ENCODE results near the gene SLCO4C1. TPM values are rescaled to one million over a fixed set of nuclear protein-coding genes. Genes with fewer than 3 reads are reported as not detected.
"Not testable (repeated sequence)": the region's sequence is repeated elsewhere in the genome, so short reads cannot be mapped to it uniquely, and the experiment has no call there.

The SLCO4C1 gene, protein sequence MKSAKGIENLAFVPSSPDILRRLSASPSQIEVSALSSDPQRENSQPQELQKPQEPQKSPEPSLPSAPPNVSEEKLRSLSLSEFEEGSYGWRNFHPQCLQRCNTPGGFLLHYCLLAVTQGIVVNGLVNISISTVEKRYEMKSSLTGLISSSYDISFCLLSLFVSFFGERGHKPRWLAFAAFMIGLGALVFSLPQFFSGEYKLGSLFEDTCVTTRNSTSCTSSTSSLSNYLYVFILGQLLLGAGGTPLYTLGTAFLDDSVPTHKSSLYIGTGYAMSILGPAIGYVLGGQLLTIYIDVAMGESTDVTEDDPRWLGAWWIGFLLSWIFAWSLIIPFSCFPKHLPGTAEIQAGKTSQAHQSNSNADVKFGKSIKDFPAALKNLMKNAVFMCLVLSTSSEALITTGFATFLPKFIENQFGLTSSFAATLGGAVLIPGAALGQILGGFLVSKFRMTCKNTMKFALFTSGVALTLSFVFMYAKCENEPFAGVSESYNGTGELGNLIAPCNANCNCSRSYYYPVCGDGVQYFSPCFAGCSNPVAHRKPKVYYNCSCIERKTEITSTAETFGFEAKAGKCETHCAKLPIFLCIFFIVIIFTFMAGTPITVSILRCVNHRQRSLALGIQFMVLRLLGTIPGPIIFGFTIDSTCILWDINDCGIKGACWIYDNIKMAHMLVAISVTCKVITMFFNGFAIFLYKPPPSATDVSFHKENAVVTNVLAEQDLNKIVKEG
- total RNA-seq, result 1 to 10 TPM in 1 of 5 donors, under 1 TPM in 4; 0.12 to 1.4 (median 0.43) TPM
- 4.3 TPM for total RNA-seq (2013)
- 0.14 to 3.2 (median 1.0) reads per million in 29 experiments for total RNA-seq

DNA sequence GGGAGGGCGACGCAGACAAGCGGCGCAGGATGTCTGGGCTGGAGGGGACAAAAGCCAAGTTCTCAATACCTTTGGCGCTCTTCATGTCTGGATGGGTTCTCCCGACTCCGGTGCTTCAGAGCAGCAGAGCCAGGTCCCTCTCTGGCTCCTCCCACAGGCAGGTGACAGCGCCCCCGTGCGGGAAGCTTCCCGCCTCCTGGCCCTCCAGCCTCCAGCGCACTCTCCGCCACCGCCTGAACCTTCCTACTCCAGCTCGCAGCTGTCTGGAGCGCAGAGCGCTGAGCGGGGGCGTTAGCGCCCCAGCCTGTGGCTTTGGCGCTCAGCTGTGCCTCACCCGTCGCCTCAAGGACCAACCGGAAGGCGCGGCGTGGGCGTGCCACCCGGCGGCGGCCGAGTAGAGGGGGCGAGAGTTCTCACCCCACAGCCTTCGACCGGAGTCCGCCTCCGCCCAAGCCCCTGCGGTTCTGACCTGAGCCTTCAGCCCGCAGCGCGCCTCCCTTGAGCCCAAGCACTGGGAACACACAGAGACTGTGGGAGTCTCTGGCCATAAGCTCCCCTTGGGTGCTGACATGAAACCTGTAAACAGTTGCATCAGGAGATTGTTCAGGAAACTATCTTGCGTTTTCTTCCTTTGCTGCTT is at the start of gene SLCO4C1:
Gene SLCO4C1, minus strand, starts transcription at position 107 of the 640 bp plus-strand sequence. Its CDS starts 22 bp downstream, at position 85.
- Histone ChIP-seq H3K9me3 (no peaks in the 10 kb centered on the region), H3K36me3 (ENCODE audit: control insufficient read depth in 2 of 2, extremely low read depth in 1 of 2, insufficient read depth in 1 of 2, low read length in 1 of 2) (no peaks in the 10 kb centered on the region), H3K4me3 (ENCODE audit: control insufficient read depth in 1 of 2, extremely low read depth in 1 of 2, low read length in 1 of 2) (peak within 1 kb of the TSS; percentile 71), H3K4me1 (ENCODE audit: control insufficient read depth in 1 of 2, extremely low read depth in 1 of 2, insufficient read depth in 2 of 2, low read length in 2 of 2) (peaks cover 5 to 17% of the 10 kb centered on the region in 2 experiments), H3K27me3 (replicated peaks in 1 of 2; ENCODE audit: control insufficient read depth in 2 of 2, extremely low read depth in 1 of 2, insufficient read depth in 2 of 2, low read length in 1 of 2) (peaks cover 0 to 2% of the 10 kb centered on the region in 2 experiments), H3K27ac (ENCODE audit: low read length) (peak within 1 kb of the TSS; percentile 63)
- Mint-ChIP-seq H3K4me1 (peaks cover 20 to 27% (median 21%) of the 10 kb centered on the region in 3 donors), H3K27me3 (peaks cover 0 to 3% of the 10 kb centered on the region in 2 donors), H3K9me3 (no peaks in the 10 kb centered on the region), H3K27ac (peak within 1 kb of the TSS; percentile 39 to 72), H3K4me3 (peak within 1 kb of the TSS; percentile 79 to 87 (median 83)), H3K36me3 (no peaks in the 10 kb centered on the region)
- ChIA-PET POLR2A (interaction anchor here in 1 of 2 donors (0.6 to 0.8 kb wide), 2 partner anchors 16 to 22 kb away, joined by 3 read pairs; no protein-coding TSS in a partner anchor), CTCF (interaction anchor here in 1 of 2 donors (0.6 to 1.5 kb wide), 3 partner anchors 8 to 188 kb away, joined by 3 to 4 read pairs (median 4); no protein-coding TSS in a partner anchor)
- under 1% methylated on average over 42 of the region's 42 CpGs for WGBS (ENCODE audit: insufficient coverage)
- DNase-seq, result peak; percentile 44 to 83 (median 62)
- peak; percentile 81 to 92 (median 85) for ATAC-seq (replicated peaks in 1 of 4)

DNA sequence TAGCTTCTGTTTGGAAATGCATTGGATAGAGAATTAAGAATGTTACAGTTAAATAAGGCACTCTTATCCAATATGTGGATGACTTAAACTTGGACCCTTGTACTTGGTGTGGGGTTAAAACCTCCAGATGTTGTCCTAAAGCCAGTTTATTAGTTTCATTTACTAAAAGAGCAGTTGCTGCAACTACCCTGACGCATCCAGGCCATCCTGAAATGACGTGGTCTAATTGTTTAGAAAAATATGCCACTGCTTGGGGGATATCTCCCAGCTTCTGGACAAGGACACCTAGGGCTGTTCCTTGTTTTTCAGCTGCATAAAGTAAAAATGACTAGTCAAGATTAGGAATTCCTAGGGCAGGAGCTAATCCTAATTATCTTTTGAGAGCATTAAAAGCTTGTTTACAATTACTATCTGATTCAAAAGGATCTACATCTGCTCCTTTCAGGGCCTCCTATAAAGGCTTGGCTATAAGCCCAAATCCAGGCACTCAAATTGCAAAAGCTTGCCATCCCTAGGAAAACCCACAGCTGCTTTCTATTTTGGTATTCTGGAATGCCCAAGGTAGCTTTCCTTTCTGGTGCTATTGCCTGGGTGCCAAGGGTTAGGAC is 45.7 kb upstream of the SLCO4C1 start:
- Histone ChIP-seq H3K4me3 (ENCODE audit: control insufficient read depth in 1 of 2, extremely low read depth in 1 of 2, low read length in 1 of 2) (no peak overlapping the region), H3K27me3 (replicated peaks in 1 of 2; ENCODE audit: control insufficient read depth in 2 of 2, extremely low read depth in 1 of 2, insufficient read depth in 2 of 2, low read length in 1 of 2) (no peaks in the 10 kb centered on the region), H3K27ac (ENCODE audit: low read length) (no peak overlapping the region), H3K4me1 (ENCODE audit: control insufficient read depth in 1 of 2, extremely low read depth in 1 of 2, insufficient read depth in 2 of 2, low read length in 2 of 2) (no peaks in the 10 kb centered on the region), H3K36me3 (ENCODE audit: control insufficient read depth in 2 of 2, extremely low read depth in 1 of 2, insufficient read depth in 1 of 2, low read length in 1 of 2) (no peaks in the 10 kb centered on the region), H3K9me3 (no peaks in the 10 kb centered on the region)
- Mint-ChIP-seq H3K4me1 (no peaks in the 10 kb centered on the region), H3K27me3 (peaks cover 0 to 3% of the 10 kb centered on the region in 2 donors), H3K9me3 (no peaks in the 10 kb centered on the region), H3K4me3 (no peak overlapping the region), H3K36me3 (no peaks in the 10 kb centered on the region), H3K27ac (no peak overlapping the region)
- ATAC-seq (replicated peaks in 1 of 4), result no peak
- POLR2A ChIA-PET, result interaction anchor here in 1 of 2 donors (0.9 kb wide), 1 partner anchor 9 kb away, joined by 4 read pairs; no protein-coding TSS in a partner anchor
- CTCF ChIA-PET, result no interaction called here
- WGBS (ENCODE audit: insufficient coverage), result 86% methylated on average over 1 of the region's 2 CpGs
- DNase-seq, result no peak

DNA sequence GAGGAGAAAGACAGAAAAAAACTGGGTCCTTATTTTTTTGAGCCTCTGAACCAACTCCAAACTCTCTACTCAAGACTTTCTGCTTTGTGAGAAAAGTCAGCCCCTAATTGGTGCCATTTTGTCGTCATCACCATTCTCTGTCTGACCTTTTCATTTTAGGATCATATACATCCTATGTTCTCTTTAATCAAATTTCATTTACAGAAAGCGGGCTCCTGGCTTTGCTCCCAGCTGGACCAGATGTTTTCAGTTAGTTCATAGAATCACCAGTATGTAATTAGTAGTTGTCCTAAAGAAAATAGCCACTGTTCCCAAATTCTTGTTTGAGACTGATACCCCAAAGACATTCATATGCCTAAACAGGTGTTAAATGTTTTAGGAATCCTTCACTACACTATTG is 28.6 kb upstream of the SLCO4C1 start:
- peaks cover 5% of the 10 kb centered on the region in 2 donors for H3K27me3 Mint-ChIP-seq

DNA sequence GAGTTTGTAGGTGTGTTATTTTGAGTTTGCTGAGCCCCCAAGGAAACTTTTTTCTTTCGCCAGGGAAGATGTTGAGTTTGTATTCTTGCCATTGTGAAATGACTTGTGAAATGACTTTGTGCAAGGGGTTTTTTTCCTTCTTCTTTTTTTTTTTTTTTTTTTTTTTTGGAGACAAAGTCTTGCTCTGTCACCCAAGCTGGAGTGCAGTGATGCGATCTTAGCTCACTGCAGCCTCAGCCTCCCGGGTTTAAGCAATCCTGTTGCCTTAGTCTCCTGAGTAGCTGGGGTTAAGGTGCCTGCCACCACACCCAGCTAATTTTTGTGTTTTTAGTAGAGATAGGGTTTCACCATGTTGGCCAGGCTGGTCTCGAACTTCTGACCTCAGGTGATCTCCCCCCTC is 22.7 kb upstream of the SLCO4C1 start:
- POLR2A ChIA-PET; H3K9me3 ChIP-seq; H3K4me3 Mint-ChIP-seq; H3K36me3 Mint-ChIP-seq; H3K27ac Mint-ChIP-seq; H3K4me1 ChIP-seq (ENCODE audit: control insufficient read depth in 1 of 2, extremely low read depth in 1 of 2, insufficient read depth in 2 of 2, low read length in 2 of 2); H3K9me3 Mint-ChIP-seq; H3K36me3 ChIP-seq (ENCODE audit: control insufficient read depth in 2 of 2, extremely low read depth in 1 of 2, insufficient read depth in 1 of 2, low read length in 1 of 2); H3K27ac ChIP-seq (ENCODE audit: low read length); H3K27me3 Mint-ChIP-seq; H3K27me3 ChIP-seq (replicated peaks in 1 of 2; ENCODE audit: control insufficient read depth in 2 of 2, extremely low read depth in 1 of 2, insufficient read depth in 2 of 2, low read length in 1 of 2); H3K4me3 ChIP-seq (ENCODE audit: control insufficient read depth in 1 of 2, extremely low read depth in 1 of 2, low read length in 1 of 2); DNase-seq; ATAC-seq (replicated peaks in 1 of 4); H3K4me1 Mint-ChIP-seq: not testable (repeated sequence)
- no CpG with 5 or more reads among the region's 4 CpGs for WGBS (ENCODE audit: insufficient coverage)
- CTCF ChIA-PET, result interaction anchor here in 1 of 2 donors (0.7 kb wide), 1 partner anchor 11 kb away, joined by 3 read pairs; no protein-coding TSS in a partner anchor

More for the DNA sequence above, 28.6 kb upstream of the SLCO4C1 start:
- ChIA-PET CTCF (no interaction called here), POLR2A (no interaction called here)
- Mint-ChIP-seq H3K27ac (no peak overlapping the region), H3K4me1 (no peaks in the 10 kb centered on the region), H3K36me3 (no peaks in the 10 kb centered on the region), H3K4me3 (no peak overlapping the region), H3K9me3 (no peaks in the 10 kb centered on the region)
- no peak overlapping the region for H3K4me3 ChIP-seq (ENCODE audit: control insufficient read depth in 1 of 2, extremely low read depth in 1 of 2, low read length in 1 of 2)
- no peaks in the 10 kb centered on the region for H3K4me1 ChIP-seq (ENCODE audit: control insufficient read depth in 1 of 2, extremely low read depth in 1 of 2, insufficient read depth in 2 of 2, low read length in 2 of 2)
- H3K27me3 ChIP-seq (replicated peaks in 1 of 2; ENCODE audit: control insufficient read depth in 2 of 2, extremely low read depth in 1 of 2, insufficient read depth in 2 of 2, low read length in 1 of 2), result peaks cover 0 to 3% of the 10 kb centered on the region in 2 experiments
- no peak overlapping the region for H3K27ac ChIP-seq (ENCODE audit: low read length)
- no CpG with 5 or more reads among the region's 2 CpGs for WGBS (ENCODE audit: insufficient coverage)
- DNase-seq (no peak), ATAC-seq (replicated peaks in 1 of 4) (no peak)
- no peaks in the 10 kb centered on the region for H3K36me3 ChIP-seq (ENCODE audit: control insufficient read depth in 2 of 2, extremely low read depth in 1 of 2, insufficient read depth in 1 of 2, low read length in 1 of 2)
- H3K9me3 ChIP-seq, result no peaks in the 10 kb centered on the region

DNA sequence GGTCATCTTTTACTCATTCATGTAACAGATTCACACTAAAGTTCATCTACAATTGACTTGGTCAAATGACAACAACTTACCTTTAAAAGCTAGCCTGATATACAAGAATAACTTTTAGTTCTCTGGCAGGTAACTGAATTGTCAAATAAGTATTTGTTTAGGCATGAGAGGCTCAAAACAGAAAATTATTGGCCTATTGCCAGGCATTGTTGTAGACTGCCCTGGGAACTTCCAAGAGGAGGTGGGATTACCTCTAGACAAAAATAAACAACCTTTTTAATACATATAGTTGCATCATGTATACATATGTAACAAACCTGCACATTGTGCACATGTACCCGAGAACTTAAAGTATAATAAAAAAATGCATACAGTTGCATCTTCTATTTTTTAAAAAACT is 18.2 kb upstream of the SLCO4C1 start:
- Histone ChIP-seq H3K27ac (ENCODE audit: low read length) (no peak overlapping the region), H3K27me3 (replicated peaks in 1 of 2; ENCODE audit: control insufficient read depth in 2 of 2, extremely low read depth in 1 of 2, insufficient read depth in 2 of 2, low read length in 1 of 2) (no peaks in the 10 kb centered on the region), H3K36me3 (ENCODE audit: control insufficient read depth in 2 of 2, extremely low read depth in 1 of 2, insufficient read depth in 1 of 2, low read length in 1 of 2) (no peaks in the 10 kb centered on the region), H3K4me3 (ENCODE audit: control insufficient read depth in 1 of 2, extremely low read depth in 1 of 2, low read length in 1 of 2) (no peak overlapping the region), H3K9me3 (no peaks in the 10 kb centered on the region), H3K4me1 (ENCODE audit: control insufficient read depth in 1 of 2, extremely low read depth in 1 of 2, insufficient read depth in 2 of 2, low read length in 2 of 2) (no peaks in the 10 kb centered on the region)
- POLR2A ChIA-PET, result no interaction called here
- Mint-ChIP-seq H3K9me3 (no peaks in the 10 kb centered on the region), H3K27ac (no peak overlapping the region), H3K4me3 (no peak overlapping the region), H3K27me3 (no peaks in the 10 kb centered on the region), H3K4me1 (no peaks in the 10 kb centered on the region), H3K36me3 (no peaks in the 10 kb centered on the region)
- DNase-seq (no peak), ATAC-seq (replicated peaks in 1 of 4) (no peak)
- CTCF ChIA-PET, result interaction anchor here in 1 of 2 donors (0.6 kb wide), 1 partner anchor 93 kb away, joined by 4 read pairs; no protein-coding TSS in a partner anchor
- no CpG with 5 or more reads among the region's 1 CpG for WGBS (ENCODE audit: insufficient coverage)

DNA sequence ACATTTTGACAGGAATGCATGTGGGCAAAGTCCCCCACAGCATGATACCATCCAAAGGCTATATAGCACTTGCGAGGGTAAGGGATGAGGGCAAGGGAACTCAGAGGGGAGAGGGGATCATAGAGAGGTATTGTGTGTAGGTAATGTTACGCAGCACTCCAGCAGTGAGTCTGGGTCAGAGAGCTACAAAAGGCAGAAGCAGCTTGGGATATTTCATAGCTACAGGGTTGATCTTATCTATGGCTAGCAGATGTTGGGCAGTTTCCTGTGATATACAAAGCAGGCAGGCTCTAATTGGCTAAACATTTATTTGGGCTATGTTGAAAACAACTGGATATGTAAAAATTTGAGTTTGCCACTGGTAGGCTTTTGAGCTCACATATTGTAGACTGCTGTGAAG is 17.8 kb upstream of the SLCO4C1 start:
- no peak overlapping the region for H3K4me3 ChIP-seq (ENCODE audit: control insufficient read depth in 1 of 2, extremely low read depth in 1 of 2, low read length in 1 of 2)
- Mint-ChIP-seq H3K36me3 (no peaks in the 10 kb centered on the region), H3K9me3 (no peaks in the 10 kb centered on the region), H3K4me1 (no peaks in the 10 kb centered on the region), H3K4me3 (no peak overlapping the region), H3K27me3 (no peaks in the 10 kb centered on the region), H3K27ac (no peak overlapping the region)
- POLR2A ChIA-PET, result no interaction called here
- no peaks in the 10 kb centered on the region for H3K9me3 ChIP-seq
- WGBS (ENCODE audit: insufficient coverage), result 92% methylated on average over 2 of the region's 2 CpGs
- DNase-seq, result no peak
- CTCF ChIA-PET, result no interaction called here
- no peaks in the 10 kb centered on the region for H3K27me3 ChIP-seq (replicated peaks in 1 of 2; ENCODE audit: control insufficient read depth in 2 of 2, extremely low read depth in 1 of 2, insufficient read depth in 2 of 2, low read length in 1 of 2)
- H3K4me1 ChIP-seq (ENCODE audit: control insufficient read depth in 1 of 2, extremely low read depth in 1 of 2, insufficient read depth in 2 of 2, low read length in 2 of 2), result no peaks in the 10 kb centered on the region
- no peaks in the 10 kb centered on the region for H3K36me3 ChIP-seq (ENCODE audit: control insufficient read depth in 2 of 2, extremely low read depth in 1 of 2, insufficient read depth in 1 of 2, low read length in 1 of 2)
- no peak for ATAC-seq (replicated peaks in 1 of 4)
- no peak overlapping the region for H3K27ac ChIP-seq (ENCODE audit: low read length)
